ENCODE results near the gene ORAI2. TPM values are rescaled to one million over a fixed set of nuclear protein-coding genes. Genes with fewer than 3 reads are reported as not detected.

The ORAI2 gene
- total RNA-seq, 1 experiment from 2014 or later: 27.0 TPM

DNA sequence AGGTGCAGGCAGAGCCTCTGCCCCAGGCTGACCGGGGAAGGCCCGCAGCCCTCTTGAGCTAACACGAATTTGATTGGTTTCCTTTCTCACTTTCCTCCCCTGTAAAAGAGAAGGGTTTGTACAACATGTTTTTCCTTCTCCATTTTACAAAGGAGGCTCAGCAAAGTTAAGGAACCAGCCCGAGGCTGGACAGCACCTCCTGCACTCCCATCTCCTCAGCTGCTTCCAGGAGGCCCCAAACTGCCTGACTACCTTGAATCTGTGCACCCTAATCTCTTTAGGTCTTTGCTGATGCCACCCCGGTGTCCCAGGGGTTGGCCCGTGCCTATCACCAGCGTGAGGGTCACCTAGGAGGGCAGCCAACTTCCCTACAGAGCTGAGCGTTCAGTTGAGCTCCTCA, 27.1 kb downstream of the ORAI2 start:
- 0 out of 2 replicates have a peak, but pooled peaks cover 2% of the 10 kb centered on the region for H3K9me3 ChIP-seq (replicated peaks)
- no peak for DNase-seq (ENCODE audit: low read depth in 1 of 2, low spot score in 2 of 2)
- no peak overlapping the region for H3K27ac ChIP-seq
- peaks cover 7% of the 10 kb centered on the region for H3K4me1 ChIP-seq (replicated peaks)
- H3K27me3 ChIP-seq (replicated peaks): no peaks in the 10 kb centered on the region
- peaks cover 44% of the 10 kb centered on the region for H3K36me3 ChIP-seq
- H3K4me3 ChIP-seq: no peak overlapping the region

DNA sequence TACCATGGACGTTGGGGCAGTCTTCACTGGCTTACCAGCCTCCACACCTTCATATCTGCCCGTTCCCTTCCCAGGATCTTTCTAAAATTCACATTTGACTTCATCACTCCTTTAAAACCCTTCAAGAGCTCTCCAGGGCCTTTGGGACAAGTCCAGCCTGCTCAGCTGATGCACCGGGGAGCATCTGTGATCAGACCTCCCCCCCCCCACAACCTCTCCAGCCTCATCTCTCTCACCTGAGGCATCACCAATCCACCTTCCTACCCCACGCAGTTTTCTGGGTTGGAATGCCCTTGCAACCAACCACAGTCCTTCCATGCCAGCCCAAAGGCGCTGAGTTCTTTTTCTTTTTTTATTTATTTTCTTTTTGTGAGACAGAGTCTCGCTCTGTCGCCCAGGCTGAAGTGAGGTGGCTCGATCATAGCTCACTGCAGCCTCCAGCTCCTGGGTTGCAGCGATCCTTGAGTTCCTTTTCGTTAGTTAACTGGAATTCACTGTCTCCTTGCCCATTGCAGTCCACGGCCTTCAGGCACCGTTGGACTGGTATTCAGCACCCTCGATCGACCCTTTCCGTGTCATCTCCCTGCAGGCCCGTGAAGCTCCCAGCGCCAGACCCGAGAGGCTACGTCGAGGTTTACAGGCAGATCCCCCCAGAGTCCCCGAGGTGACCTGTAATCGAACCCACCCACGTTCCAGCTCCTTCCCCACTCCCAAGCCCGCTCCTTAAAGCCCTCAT, 30.6 kb downstream of the ORAI2 start:
- Histone ChIP-seq H3K36me3 (peaks cover 42% of the 10 kb centered on the region), H3K4me3 (peak overlapping the region; percentile 88), H3K27me3 (replicated peaks) (no peaks in the 10 kb centered on the region), H3K27ac (peak overlapping the region; percentile 45), H3K9me3 (replicated peaks) (0 out of 2 replicates have a peak, but pooled peaks cover 2% of the 10 kb centered on the region), H3K4me1 (replicated peaks) (peaks cover 16% of the 10 kb centered on the region)
- DNase-seq (ENCODE audit: low read depth in 1 of 2, low spot score in 2 of 2): no peak

DNA sequence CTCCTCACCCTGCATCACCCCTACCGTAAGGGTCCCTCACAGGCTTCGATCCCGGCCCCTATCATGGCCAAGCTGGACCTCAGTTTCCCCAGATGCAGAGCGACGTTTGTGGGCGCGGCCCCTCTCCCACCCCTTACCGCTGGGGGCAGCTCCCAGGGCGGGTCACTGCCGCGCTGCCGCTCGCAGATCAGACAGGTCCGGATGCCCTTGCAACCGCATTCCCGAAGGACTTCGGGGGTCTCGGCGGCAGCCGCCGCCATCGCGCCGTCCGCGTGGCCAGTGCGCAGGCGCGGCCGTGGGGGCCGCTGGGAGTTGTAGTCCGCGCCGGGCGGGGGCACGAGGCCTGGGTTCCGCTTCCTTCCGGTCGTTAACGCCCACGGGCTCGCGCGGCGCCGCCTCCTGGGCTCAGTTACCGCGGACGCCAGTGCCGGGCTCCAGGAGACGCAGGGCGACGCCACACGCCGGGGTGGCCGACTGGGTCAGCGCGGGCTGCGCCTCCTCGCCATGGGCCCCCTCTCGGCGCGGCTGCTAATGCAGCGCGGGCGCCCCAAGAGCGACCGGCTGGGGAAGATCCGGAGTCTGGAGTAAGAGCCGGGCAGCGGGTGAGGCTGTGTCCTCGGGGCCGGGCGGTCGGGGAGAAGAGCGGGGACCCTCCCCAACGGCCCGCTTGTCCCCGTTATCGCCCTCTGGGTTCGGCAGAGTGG, 31.4 kb downstream of the ORAI2 start, which contains the start of the genes ALKBH4 and LRWD1:
ALKBH4 (minus strand) TSS at position 287 of the 704 bp plus-strand sequence; CDS start at position 260, 27 bp downstream.
LRWD1 (plus strand) TSS at position 408 of the 704 bp plus-strand sequence; CDS start at position 505, 97 bp downstream.
- peak within 1 kb of the TSS; percentile 88 for H3K4me3 ChIP-seq
- H3K27ac ChIP-seq: peak within 1 kb of the TSS; percentile 45
- peaks cover 16% of the 10 kb centered on the region for H3K4me1 ChIP-seq (replicated peaks)
- no peaks in the 10 kb centered on the region for H3K27me3 ChIP-seq (replicated peaks)
- peaks cover 44% of the 10 kb centered on the region for H3K36me3 ChIP-seq
- H3K9me3 ChIP-seq (replicated peaks): 0 out of 2 replicates have a peak, but pooled peaks cover 2% of the 10 kb centered on the region
- DNase-seq (ENCODE audit: low read depth in 1 of 2, low spot score in 2 of 2): peak; percentile 89 to 95

DNA sequence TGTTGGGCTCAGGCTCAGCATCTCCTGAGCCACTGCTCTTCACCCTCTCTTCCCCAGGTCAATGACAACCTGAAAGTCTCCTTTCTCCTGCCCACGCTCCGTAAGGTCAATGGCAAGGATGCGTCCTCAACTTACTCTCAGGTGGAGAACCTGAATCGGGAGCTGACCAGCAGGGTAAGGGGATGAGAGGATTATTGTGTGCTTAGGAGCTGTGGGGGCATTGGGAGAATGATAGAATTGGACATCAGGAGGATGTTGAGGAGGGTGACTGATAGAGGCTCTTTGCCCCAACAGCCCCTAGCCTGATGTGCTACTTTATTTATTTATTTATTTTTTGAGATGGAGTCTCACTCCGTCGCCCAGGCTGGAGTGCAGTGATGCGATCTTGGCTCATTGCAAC, 32.7 kb downstream of the ORAI2 start:
- H3K9me3 ChIP-seq (replicated peaks): 0 out of 2 replicates have a peak, but pooled peaks cover 2% of the 10 kb centered on the region
- H3K4me3 ChIP-seq: peak overlapping the region; percentile 88
- H3K4me1 ChIP-seq (replicated peaks): peaks cover 16% of the 10 kb centered on the region
- H3K27me3 ChIP-seq (replicated peaks): no peaks in the 10 kb centered on the region
- no peak for DNase-seq (ENCODE audit: low read depth in 1 of 2, low spot score in 2 of 2)
- peaks cover 58% of the 10 kb centered on the region for H3K36me3 ChIP-seq
- no peak overlapping the region for H3K27ac ChIP-seq

DNA sequence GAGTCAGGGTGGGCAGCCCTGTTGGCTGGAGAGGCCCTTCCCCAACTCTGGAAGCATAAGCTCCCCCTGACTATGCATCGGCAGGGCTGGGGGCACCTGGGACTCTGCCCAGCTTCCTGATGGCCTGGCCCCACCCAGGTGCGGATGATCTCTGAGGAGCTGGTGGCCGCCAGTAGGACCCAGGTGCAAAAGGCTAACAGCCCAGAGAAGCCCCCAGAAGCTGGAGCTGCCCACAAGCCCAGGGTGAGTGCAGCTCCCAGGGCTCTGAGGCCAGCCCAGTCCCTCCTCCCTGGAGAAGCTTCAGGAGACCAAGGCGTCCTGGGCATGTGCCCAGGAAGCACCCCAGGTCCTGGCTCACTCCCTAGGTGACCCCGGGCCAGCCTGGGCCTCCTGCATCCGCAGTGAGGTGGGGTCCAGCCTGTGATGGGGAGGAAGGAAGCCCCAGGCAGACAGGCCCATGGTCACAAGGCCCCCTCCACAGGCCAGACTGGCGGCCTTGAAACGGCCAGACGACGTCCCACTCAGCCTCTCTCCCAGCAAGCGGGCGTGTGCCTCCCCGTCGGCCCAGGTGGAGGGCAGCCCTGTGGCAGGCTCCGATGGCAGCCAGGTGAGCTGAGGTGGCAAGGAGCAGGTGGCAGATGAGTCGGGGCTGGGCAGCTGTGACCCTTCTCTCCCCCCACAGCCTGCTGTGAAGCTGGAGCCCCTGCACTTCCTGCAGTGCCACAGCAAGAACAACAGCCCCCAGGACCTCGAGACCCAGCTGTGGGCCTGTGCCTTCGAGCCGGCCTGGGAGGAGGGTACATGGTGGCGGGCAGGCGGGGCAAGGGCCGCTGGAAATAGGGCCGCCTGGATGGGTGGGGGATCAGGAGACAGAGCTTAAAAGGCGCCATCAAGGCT, 34.5 kb downstream of the ORAI2 start:
- Histone ChIP-seq H3K27me3 (replicated peaks) (no peaks in the 10 kb centered on the region), H3K27ac (no peak overlapping the region), H3K4me3 (no peak overlapping the region), H3K9me3 (replicated peaks) (0 out of 2 replicates have a peak, but pooled peaks cover 2% of the 10 kb centered on the region), H3K36me3 (peaks cover 75% of the 10 kb centered on the region), H3K4me1 (replicated peaks) (peaks cover 16% of the 10 kb centered on the region)
- no peak for DNase-seq (ENCODE audit: low read depth in 1 of 2, low spot score in 2 of 2)

DNA sequence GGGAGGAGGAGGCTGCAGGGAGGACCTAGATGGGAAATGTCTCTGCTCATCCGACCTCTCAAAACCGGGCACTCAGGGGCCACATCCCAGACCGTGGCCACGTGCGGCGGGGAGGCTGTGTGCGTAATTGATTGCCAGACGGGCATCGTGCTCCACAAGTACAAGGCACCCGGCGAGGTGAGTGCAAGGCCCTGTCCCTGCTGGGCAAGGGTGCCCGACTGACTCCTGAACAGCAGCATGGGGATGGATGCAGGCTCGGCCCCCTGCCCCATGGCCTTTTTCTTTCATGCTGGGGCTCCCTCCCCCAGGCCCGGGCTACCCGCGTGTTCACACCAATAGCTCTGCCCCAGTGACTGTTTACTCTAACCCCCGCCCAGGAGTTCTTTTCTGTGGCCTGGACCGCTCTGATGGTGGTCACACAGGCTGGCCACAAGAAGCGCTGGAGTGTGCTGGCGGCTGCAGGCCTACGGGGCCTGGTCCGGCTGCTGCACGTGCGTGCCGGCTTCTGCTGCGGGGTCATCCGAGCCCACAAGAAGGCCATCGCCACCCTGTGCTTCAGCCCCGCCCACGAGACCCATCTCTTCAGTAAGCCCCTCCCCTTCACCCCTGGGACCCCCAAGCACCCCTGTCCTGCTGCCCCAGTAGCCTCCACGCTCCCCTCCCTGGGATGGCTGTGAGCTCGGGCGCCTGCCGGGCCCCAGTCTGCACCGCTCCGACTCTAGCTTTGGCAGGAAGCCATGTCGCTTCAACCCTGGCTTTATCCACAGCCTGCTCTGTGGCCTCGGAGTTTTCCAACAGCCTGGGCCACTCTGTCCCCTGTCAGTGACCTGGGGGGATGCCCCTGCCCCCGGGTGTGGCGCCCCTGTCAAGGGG, 35.3 kb downstream of the ORAI2 start:
- no peak overlapping the region for H3K27ac ChIP-seq
- H3K9me3 ChIP-seq (replicated peaks): 0 out of 2 replicates have a peak, but pooled peaks cover 2% of the 10 kb centered on the region
- H3K27me3 ChIP-seq (replicated peaks): no peaks in the 10 kb centered on the region
- peaks cover 81% of the 10 kb centered on the region for H3K36me3 ChIP-seq
- H3K4me1 ChIP-seq (replicated peaks): peaks cover 13% of the 10 kb centered on the region
- DNase-seq (ENCODE audit: low read depth in 1 of 2, low spot score in 2 of 2): no peak
- no peak overlapping the region for H3K4me3 ChIP-seq

DNA sequence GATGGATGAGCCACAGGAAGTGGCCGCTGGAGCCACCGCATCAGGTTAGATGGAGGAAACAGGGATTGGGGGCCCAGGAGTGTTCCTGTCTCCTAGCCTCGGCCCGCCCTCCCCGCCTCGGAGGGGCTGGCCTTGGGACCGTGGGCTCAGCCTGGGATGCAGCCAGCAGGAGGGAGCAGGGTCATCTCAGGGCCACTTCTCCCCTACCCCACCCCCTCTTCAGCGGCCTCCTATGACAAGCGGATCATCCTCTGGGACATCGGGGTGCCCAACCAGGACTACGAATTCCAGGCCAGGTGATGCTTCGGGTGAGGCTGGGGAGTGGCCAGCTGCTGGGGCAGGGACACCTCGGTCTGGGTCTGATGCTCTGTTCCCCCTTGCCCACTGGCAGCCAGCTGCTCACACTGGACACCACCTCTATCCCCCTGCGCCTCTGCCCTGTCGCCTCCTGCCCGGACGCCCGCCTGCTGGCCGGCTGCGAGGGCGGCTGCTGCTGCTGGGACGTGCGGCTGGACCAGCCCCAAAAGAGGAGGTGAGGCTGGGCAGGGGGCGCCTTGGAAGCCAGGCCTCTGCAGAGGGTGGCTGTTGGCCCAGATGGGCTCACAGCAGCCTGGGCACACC, 36.1 kb downstream of the ORAI2 start:
- H3K4me1 ChIP-seq (replicated peaks): peaks cover 10% of the 10 kb centered on the region
- DNase-seq (ENCODE audit: low read depth in 1 of 2, low spot score in 2 of 2): no peak
- no peaks in the 10 kb centered on the region for H3K27me3 ChIP-seq (replicated peaks)
- peaks cover 80% of the 10 kb centered on the region for H3K36me3 ChIP-seq
- no peak overlapping the region for H3K27ac ChIP-seq
- H3K9me3 ChIP-seq (replicated peaks): 0 out of 2 replicates have a peak, but pooled peaks cover 1% of the 10 kb centered on the region
- H3K4me3 ChIP-seq: no peak overlapping the region

DNA sequence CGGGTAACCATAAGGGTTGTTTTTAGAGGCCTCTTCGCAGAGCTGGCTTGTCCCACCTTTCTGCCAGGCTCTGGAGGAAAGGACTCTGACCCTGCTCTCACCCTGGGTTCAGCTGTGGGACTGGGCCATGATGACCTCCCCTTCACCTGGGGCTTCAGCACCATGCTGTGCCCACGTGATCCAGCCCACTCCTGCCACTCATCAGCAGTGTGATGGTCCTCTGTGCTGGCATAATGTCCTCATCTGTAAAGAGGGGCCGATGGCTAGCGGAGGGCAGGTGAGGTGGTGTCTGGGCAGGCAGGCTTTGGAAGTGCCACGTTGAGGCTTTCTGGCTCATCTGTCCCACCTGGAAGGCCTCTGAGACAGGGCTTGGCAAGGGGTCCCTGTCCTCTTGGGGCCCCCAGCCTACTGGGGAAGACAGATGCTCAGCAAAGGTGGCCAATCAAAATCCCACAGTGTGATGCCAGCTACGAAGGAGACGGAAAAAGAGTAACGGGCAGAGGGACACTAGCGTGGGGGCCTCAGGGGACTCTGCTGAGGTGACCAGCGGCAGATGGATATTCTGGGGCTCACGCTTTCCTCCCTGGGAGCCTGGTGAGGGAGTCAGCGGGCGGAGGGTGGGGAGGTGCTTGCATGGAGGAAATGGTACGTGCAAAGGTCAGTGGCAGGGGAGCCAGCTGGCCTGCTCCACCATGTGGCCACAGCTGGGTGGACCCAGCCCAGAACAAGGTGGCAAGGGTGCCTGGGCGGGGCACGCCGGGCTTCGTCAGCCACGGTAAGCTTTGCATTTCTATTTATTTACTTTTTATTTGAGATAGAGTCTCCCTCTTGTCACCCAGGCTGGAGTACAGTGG, 36.8 kb downstream of the ORAI2 start:
- H3K4me1 ChIP-seq (replicated peaks): peaks cover 10% of the 10 kb centered on the region
- no peak for DNase-seq (ENCODE audit: low read depth in 1 of 2, low spot score in 2 of 2)
- H3K9me3 ChIP-seq (replicated peaks): no peaks in the 10 kb centered on the region
- no peak overlapping the region for H3K27ac ChIP-seq
- no peak overlapping the region for H3K4me3 ChIP-seq
- no peaks in the 10 kb centered on the region for H3K27me3 ChIP-seq (replicated peaks)
- H3K36me3 ChIP-seq: peaks cover 78% of the 10 kb centered on the region

DNA sequence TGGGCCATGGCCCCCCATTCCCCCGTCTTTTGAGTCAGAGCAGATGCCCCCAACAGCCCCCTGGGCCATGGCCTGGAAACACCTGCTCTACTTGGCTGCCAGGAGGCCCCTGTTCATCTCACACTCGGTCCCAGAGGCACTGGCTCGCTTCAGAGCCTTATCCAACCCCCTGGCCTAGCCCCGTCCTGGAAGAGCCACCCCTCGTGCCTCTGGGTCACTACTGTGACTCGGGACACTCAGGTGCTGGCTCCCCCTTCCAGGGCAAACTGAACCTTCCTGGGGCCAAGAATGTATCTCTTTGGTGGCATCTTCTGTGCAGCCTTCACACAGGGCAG, 38.4 kb downstream of the ORAI2 start:
- Histone ChIP-seq H3K36me3 (peaks cover 71% of the 10 kb centered on the region), H3K9me3 (replicated peaks) (no peaks in the 10 kb centered on the region), H3K4me3 (no peak overlapping the region), H3K4me1 (replicated peaks) (no peaks in the 10 kb centered on the region; the same call in 1 of the 2 replicates), H3K27ac (no peak overlapping the region), H3K27me3 (replicated peaks) (no peaks in the 10 kb centered on the region)
- no peak for DNase-seq (ENCODE audit: low read depth in 1 of 2, low spot score in 2 of 2)

DNA sequence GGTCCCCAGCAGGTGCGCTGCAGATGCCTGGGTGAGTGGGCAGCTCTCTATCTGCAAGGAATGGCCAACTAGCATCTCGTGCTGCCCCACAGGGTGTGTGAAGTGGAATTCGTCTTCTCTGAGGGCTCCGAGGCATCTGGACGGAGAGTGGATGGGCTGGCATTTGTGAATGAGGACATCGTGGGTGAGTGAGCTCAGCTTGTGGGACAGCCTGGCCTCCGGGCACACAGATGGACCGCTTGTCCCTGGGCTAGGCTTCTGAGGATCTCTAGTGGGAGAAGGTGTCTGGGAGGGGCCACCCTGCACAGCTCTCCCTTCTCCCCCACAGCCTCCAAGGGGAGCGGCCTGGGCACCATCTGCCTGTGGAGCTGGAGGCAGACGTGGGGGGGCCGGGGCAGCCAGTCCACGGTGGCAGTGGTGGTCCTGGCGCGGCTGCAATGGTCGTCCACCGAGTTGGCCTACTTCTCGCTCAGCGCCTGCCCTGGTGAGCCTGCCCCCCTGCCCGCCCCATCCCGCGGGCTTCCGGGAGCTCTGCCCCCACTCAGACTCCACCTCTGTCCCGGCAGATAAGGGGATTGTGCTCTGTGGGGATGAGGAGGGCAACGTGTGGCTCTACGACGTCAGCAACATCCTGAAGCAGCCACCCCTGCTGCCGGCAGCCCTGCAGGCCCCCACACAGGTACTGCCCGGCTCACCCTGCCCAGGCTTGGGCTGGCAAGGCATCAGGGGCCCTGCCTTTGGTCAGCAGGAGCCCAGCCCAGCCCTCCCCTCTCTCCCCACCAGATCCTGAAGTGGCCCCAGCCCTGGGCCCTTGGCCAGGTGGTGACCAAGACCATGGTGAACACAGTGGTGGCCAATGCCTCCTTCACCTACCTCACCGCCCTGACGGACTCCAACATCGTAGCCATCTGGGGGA, 39.0 kb downstream of the ORAI2 start:
- Histone ChIP-seq H3K27me3 (replicated peaks) (no peaks in the 10 kb centered on the region), H3K36me3 (peaks cover 65% of the 10 kb centered on the region), H3K4me1 (replicated peaks) (no peaks in the 10 kb centered on the region; the same call in 1 of the 2 replicates), H3K27ac (no peak overlapping the region), H3K9me3 (replicated peaks) (no peaks in the 10 kb centered on the region), H3K4me3 (no peak overlapping the region)
- no peak for DNase-seq (ENCODE audit: low read depth in 1 of 2, low spot score in 2 of 2)
